GM21576 (cell line): ENCODE measurements around the gene UNCX.
"Not testable (repeated sequence)": the region's sequence is repeated elsewhere in the genome, so short reads cannot be mapped to it uniquely, and the experiment has no call there.

Experiments
- ATAC-seq: cut with Tn5 transposase; IDR thresholded peaks from one replicate; pipeline ENCODE4 v1.9.1; 2021; ENCODE audit warnings: mild to moderate bottlenecking, moderate library complexity; ENCODE audit not compliant: unreplicated experiment

UNCX gene

DNA sequence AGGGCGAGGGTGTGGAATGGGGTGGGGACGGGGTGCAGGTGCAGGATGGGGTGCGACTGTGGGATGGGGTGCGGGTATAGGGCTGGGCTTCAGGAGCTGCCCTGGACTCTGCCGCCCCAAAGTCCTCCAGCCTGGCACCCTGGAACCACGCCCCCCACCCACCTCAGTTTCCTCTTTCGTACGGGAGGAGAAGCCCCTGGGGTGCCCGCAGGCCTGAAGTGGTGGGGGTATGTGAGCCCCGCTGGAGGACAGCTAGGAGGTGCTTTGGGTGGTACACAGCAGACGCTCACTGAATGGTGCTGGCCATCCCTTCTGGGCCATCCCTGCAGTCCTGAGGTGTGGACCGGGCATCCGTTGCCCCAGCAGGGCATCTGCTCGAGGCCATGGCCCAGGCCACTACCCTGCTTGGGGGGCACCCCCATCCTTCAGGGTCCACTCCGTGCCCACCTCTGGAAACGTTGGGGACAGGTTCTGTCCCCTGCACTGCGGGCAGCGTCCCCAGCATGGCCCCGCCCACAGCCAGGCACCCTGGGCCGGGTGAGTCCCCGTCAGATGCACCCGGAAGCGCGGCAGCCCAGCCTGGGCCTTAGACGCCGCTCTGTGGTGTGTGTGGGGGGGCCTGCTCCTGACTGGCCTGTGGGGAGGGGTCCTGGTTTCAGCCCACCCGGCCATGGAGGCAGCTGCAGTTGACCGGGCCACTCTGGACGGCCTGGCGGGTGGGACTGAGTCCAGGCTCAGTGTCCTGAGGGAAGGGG is 41.6 kb downstream of the UNCX start:
- no peak for ATAC-seq

DNA sequence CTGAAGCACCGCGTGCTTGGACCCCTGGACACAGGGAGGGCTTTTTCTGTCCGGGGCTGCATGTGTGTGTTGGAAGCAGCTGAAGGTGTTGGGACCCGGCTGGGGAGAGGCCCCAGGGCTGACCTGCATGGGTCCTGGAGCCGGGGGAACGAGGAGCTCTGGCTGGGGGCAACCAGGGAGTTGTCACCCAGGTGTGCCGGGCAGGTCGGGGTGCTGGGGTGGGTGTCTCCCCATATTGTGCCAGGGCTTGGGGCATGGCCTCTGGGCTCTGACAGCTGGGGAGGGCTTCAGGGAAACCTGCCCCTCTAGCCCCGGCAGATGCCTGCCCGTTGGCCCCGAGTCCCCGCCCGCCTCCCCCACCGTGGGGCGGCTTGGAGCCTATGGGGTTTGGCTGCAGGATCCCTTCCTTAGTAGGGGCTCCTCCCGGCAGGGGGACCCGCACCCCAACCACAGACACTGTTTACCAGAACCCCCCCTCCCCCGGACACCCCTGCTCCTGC is 42.3 kb downstream of the UNCX start:
- no peak for ATAC-seq

GRCh38 chr7:1275451-1276381 is 43.0 kb downstream of the UNCX start:
- ATAC-seq, result no peak

- ATAC-seq, result no peak
These were observed 44.0 kb downstream of the UNCX start for GRCh38 chr7:1276626-1277175.

DNA sequence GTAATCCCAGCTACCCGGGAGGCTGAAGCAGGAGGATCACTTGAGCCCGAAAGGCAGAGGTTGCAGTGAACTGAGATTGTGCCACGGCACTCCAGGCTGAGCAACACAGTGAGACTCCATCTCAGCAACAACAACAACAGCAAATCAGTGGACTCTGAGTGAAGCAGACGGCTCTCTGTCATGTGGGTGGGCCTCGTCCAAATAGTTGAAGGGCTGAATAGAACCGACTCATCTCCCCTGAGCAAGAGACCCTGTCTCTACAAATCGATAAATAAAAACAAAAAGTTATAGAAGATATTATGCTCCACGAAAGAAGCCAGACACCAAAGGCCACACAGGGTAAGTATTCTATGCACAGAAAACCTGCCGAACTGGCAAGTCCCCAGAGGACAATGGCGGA is 45.9 kb downstream of the UNCX start:
- no peak for ATAC-seq

GRCh38 chr7:1279041-1279440 is 46.4 kb downstream of the UNCX start:
- ATAC-seq, result no peak

DNA sequence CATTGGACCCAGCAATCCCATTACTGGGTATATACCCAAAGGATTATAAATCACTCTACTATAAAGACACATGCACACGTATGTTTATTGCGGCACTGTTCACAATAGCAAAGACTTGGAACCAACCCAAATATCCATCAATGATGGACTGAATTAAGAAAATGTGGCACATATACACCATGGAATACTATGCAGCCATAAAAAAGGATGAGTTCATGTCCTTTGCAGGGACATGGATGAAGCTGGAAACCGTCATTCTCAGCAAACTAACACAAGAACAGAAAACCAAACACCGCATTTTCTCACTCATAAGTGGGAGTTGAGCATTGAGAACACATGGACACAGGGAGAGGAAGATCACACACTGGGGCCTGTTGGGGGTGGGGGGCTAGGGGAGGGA is 47.2 kb downstream of the UNCX start:
- ATAC-seq, result not testable (repeated sequence)

DNA sequence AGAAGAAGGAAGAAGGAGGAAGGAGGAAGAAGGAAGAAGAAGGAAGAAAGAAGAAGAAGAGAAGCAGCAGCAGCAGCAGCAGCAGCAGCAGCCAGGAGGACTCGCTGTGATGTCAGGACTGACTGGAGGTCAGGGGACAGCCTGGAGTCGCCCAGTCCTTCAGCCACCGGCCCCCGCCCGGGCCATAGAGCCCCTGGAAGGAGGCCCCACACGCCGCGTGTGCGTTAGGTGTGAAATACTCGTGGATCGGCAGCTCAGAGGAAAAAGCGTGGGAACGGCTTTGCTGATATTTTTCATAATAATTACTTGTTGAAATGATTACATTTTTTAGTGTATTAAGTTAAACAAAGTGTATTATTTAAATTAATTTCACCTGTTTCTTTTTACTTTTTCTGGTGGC is 48.4 kb downstream of the UNCX start:
- no peak for ATAC-seq

DNA sequence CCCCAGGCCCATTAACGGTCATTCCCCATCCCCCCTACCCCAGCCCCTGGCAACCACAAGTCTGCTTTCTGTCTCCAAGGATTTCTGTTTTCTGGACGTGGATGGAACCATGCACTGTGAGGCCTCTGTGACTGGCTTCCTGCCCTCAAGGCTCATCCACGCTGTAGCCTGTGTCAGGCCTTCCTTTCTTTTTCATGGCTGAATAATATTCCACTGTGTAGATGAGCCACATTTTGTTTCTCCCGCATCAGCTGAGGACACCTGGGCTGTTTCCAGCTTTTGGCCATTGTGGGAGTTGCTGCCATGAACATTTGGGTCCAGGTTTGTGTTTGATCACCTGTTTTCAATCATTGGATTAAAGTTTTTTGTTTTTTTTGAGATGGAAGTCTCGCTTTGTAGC is 50.0 kb downstream of the UNCX start:
- no peak for ATAC-seq

DNA sequence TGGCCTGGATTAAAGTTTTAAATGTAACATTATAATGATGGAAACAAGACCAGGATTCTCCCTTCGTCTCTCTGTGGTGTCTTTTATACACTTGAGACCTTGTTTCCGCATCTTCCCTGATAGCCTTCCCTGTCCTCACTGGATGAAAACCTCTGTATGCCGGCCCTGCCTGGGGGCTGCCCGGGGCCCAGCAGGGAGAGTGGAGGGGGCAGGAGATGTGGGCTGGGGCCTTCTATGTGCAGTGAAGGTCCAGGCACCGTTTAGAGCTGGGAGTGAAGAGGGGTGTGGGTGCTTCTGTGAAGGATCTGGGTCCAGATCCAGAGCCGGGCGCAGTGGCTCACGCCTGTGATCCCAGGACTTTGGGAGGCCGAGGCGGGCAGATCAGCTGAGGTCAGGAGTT is 50.7 kb downstream of the UNCX start:
- no peak for ATAC-seq

GRCh38 chr7:1283941-1284742 is 51.5 kb downstream of the UNCX start:
- ATAC-seq, result no peak

DNA sequence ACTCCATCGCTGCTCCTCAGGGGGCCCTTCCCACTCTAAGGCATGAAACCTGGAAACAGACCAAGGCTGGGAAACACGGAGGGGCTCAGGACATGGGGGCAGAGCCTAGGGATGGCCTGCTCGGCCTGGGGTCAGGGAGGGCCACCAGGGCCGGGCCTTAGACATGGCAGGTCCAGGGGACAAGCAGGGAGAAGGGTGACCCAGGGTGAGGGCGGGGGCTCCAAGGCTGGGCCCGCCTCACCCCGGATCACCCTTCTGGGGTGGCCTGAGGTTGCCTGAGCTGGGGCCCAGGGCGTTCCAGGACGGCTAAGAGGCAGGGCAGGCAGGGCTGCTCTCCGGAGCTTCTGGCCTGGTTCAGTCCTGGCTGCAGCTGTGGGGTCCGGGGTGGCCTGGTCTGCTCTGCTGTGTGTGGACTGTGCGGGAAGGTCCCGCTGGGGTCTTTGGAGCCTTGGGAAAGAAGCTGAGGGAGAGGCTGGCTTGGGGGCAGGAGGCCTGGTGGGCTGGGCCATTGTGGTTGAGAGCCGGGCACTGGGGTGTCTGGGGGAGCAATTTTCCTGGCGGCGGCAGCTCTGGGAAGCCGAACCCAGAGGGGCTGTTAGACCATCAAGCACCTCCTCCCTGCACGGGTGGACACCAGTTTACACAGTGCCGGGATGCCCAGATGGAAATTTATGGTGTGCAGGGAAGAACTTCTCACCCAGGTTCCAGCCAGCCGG is 52.2 kb downstream of the UNCX start:
- ATAC-seq, result no peak

DNA sequence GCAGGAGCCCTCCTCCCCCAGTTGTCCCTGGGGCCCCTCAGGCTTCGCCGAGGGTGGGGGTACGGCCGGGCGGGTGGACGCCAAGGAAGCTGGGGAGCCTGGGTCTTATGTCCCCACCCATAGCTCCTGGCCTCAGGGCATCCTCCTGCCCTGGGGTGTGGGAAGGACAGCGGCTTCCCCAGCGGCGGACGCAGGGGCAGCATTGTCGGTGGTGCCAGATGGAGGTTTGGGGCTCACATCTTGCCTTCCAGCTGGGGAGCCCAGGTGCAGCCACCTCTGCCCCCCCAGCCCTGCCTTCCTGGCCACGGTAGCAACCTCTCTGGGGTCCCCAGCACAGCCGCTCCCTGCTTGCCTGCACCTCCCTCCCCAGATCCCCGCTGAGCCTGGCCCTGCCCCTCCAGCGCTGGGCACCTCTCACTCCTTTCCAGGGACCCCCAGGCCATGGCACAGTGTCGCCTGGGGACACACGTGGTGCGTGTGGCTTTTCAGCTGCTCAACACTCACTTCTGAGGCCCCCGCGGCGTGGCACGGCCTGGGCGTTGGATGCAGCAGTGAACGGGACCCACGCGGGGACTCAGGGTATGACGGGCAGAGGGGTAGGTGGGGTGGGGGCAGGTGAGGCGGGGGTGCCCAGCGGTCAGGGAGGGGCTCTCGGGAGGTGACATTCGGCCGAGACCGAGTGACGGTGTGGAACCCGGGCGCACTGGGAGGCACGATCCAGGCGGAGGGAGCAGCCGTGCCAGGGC is 53.1 kb downstream of the UNCX start:
- ATAC-seq, result no peak
